ENCODE results near the gene IRF1. TPM values are rescaled to one million over a fixed set of nuclear protein-coding genes. Genes with fewer than 3 reads are reported as not detected.

The IRF1 gene
- total RNA-seq, 1 donor from 2014 or later, result 155 TPM

Other genes with a start within 250 kb of the IRF1 start
- 1.2 and 2.0 TPM in 2 replicates for gene PDLIM4, start 233.1 kb downstream of the IRF1 start, total RNA-seq
- gene SLC22A4, start 196.4 kb downstream of the IRF1 start, total RNA-seq, result 1.7 and 2.3 TPM in 2 replicates
- gene SLC22A5, start 121.1 kb downstream of the IRF1 start, total RNA-seq, result 4.8 and 5.1 TPM in 2 replicates
- gene IL5, start 52.7 kb upstream of the IRF1 start, total RNA-seq, result 100.0 and 113 TPM in 2 replicates
- gene RAD50, start 66.2 kb upstream of the IRF1 start, total RNA-seq, result 49.2 and 55.8 TPM in 2 replicates
- gene IL13, start 167.4 kb upstream of the IRF1 start, total RNA-seq, result 777 and 830 TPM in 2 replicates
- 21.6 and 25.8 TPM in 2 replicates for gene IL4, start 183.2 kb upstream of the IRF1 start, total RNA-seq
- 40.7 and 41.4 TPM in 2 replicates for gene KIF3A, start 246.8 kb upstream of the IRF1 start, total RNA-seq

All from activated T-helper 2 cell treated with anti-CD3 and anti-CD28 coated beads, Interferon-gamma antibody, Interleukin-2, Interleukin-4, amounts not matched to agents 10 μg/mL and 5 μg/mL and 100 μg/mL, durations not matched to agents 14 hours and 24 hours and 36 hours (primary cell).